HepG2 (cell line): ENCODE data around the gene ATP6V0E2. TPM values are rescaled to one million over a fixed set of nuclear protein-coding genes. Genes with fewer than 3 reads are reported as not detected.

Source experiments
- ATAC-seq: fragments of 200-7000 bp; cut with Tn5 transposase; 3 replicates; pipeline ENCODE4 v1.9.1; 2020; ENCODE audit warnings: mild to moderate bottlenecking, moderate library complexity
- BruUV-seq: library from RNA; stranded (reverse); fragments of 400-500 nt; replicated peaks from 2 replicates; lab custom pipeline; 2021; lab: Mats Ljungman, UMichigan
- CTCF ChIA-PET: fragments of 300-600 bp; formaldehyde crosslinking; extraction: SDS; loops from one replicate; lab custom pipeline; 2021; ENCODE audit warnings: low total read pairs, inconsistent platforms, low intra/inter-chr PET ratio; lab: Yijun Ruan, JAX
- POLR2A ChIA-PET: fragments of 350-600 bp; sonication (Branson Sonifier 250); formaldehyde crosslinking; loops from one replicate; lab custom pipeline; 2020; ENCODE audit warnings: antibody characterized with exemption, inconsistent platforms; lab: Yijun Ruan, JAX
- DNase-seq: peaks from one replicate; pipeline ENCODE4 v3.0.0-alpha.2; 2015; ENCODE audit warnings: low spot score
- FAIRE-seq: peaks from 3 replicates; lab custom pipeline; 2011; peaks lifted over from hg19 to GRCh38; lab: Jason Lieb, UNC
- H2AFZ ChIP-seq: one replicate; pipeline ENCODE4 v1.6.1; 2011; ENCODE audit warnings: low read length, inconsistent platforms
- H3K27ac ChIP-seq: fragments of 300-600 bp; 3 replicates; pipeline ENCODE4 v1.8.0; 2011; ENCODE audit warnings: mixed run types, mild to moderate bottlenecking, mixed read lengths, low read length, inconsistent platforms; ENCODE audit not compliant: insufficient read depth; ENCODE audit errors: extremely low read length
- H3K27me3 ChIP-seq, 2 experiments: fragments of 200-600 bp in 1 of 2; 2 replicates in 1 of 2; 3 replicates in 1 of 2; pipeline versions ENCODE4 v1.6.0 to v1.8.0; 2011; ENCODE audit warnings: low read length in 2 of 2, mild to moderate bottlenecking in 2 of 2, moderate library complexity in 2 of 2, inconsistent platforms in 1 of 2; ENCODE audit not compliant: insufficient read depth in 2 of 2, control insufficient read depth in 1 of 2
- H3K36me3 ChIP-seq, 2 experiments: fragments of 200-600 bp in 1 of 2; replicated peaks in 1 of 2; 2 replicates in 1 of 2; 3 replicates in 1 of 2; pipeline versions ENCODE4 v1.5.1 to v1.8.0; 2011; ENCODE audit warnings: low read length in 2 of 2, inconsistent platforms in 1 of 2; ENCODE audit not compliant: insufficient read depth in 2 of 2, control insufficient read depth in 1 of 2
- H3K4me1 ChIP-seq: 2 replicates; pipeline ENCODE4 v1.5.1; 2012; ENCODE audit warnings: low read length, inconsistent platforms; ENCODE audit not compliant: insufficient read depth
- H3K4me2 ChIP-seq: 2 replicates; pipeline ENCODE4 v1.6.0; 2011; ENCODE audit warnings: low read depth, low read length, inconsistent platforms
- H3K4me3 ChIP-seq, 3 experiments: fragments of 200-600 bp in 1 of 3; sonication (generic), shearing (Covaris generic) in 1 of 3; replicated peaks in 1 of 3; 2 replicates each; pipeline ENCODE4 v1.5.1; 2011 to 2016; ENCODE audit warnings: low read length in 3 of 3, inconsistent platforms in 2 of 3, low read depth in 2 of 3, mild to moderate bottlenecking in 2 of 3, control low read depth in 1 of 3, mixed read lengths in 1 of 3; ENCODE audit not compliant: insufficient read depth in 1 of 3
- H3K79me2 ChIP-seq: one replicate; pipeline ENCODE4 v1.6.1; 2011; ENCODE audit warnings: low read length, inconsistent platforms; ENCODE audit not compliant: insufficient read depth
- H3K9ac ChIP-seq: 2 replicates; pipeline ENCODE4 v1.6.0; 2011; ENCODE audit warnings: mild to moderate bottlenecking, low read depth, low read length, inconsistent platforms; ENCODE audit not compliant: insufficient read depth
- H3K9me3 ChIP-seq: 2 replicates; pipeline ENCODE4 v1.5.1; 2012; ENCODE audit warnings: mild to moderate bottlenecking, low read length
- H4K20me1 ChIP-seq: 2 replicates; pipeline ENCODE4 v1.6.0; 2011; ENCODE audit warnings: inconsistent platforms, mild to moderate bottlenecking, low read length, moderate library complexity; ENCODE audit not compliant: insufficient read depth
- ETS1 ChIP-seq: sonication (generic); formaldehyde crosslinking; IDR thresholded peaks from 2 replicates; pipeline ENCODE4 v1.4.0; 2020; ENCODE audit warnings: missing genetic modification reagents
- HNF4G ChIP-seq, 2 experiments: sonication (generic) in 1 of 2; formaldehyde crosslinking in 1 of 2; IDR thresholded peaks; 2 replicates each; pipeline versions ENCODE4 v1.4.0 to v1.6.1; 2011 to 2020; ENCODE audit warnings: borderline replicate concordance in 2 of 2, low read depth in 2 of 2, mild to moderate bottlenecking in 2 of 2, low read length in 1 of 2, missing genetic modification reagents in 1 of 2, moderate library complexity in 1 of 2
- RFX5 ChIP-seq: IDR thresholded peaks from 2 replicates; pipeline ENCODE4 v1.6.1; 2011; ENCODE audit warnings: low read depth, low read length, improper control_type of control experiment
- ZBTB8A ChIP-seq: sonication (generic); formaldehyde crosslinking; IDR thresholded peaks from 2 replicates; pipeline ENCODE4 v1.4.0; 2020; ENCODE audit warnings: mild to moderate bottlenecking, low read depth, missing genetic modification reagents, borderline replicate concordance
- ZFP1 ChIP-seq: IDR thresholded peaks from 2 replicates; pipeline ENCODE4 v1.6.1; 2016
- WGBS: methylation state at CpG from one replicate; pipeline ENCODE4 v1.1.6; 2017; ENCODE audit warnings: low lambda C conversion rate; 5-methylcytosine and 5-hydroxymethylcytosine counted together
- in situ Hi-C: cut with HindIII; loops from 2 replicates; pipeline ENCODE4 v1.10.0; 2017; ENCODE audit warnings: low pct_unique_long_range_greater_than_20kb; ENCODE audit not compliant: extremely low pct_ligation_motif_present
- intact Hi-C: fragments of 100-400 bp; cut with micrococcal nuclease; formaldehyde crosslinking; loops from one replicate; pipeline ENCODE4 v1.10.0; 2022; ENCODE audit not compliant: unreplicated experiment
- polyA plus RNA-seq, 8 experiments: library from polyadenylated mRNA; depleted of rRNA in 3 of 8; stranded (reverse) in 7 of 8; unstranded in 1 of 8; fragments of >200 nt; fragmentation: Illumina TruSeq in 4 of 8; extraction: Trizol in 4 of 8; gene quantifications; 2 replicates each; pipeline versions ENCODE4 v1.2.1 to v1.2.3, GENCODE V29; 2011 to 2016; ENCODE audit warnings: low read depth in 4 of 8, missing spikeins in 1 of 8, mixed read lengths in 1 of 8; ENCODE audit not compliant: insufficient read depth in 1 of 8
- total RNA-seq, 5 experiments: library from RNA; depleted of rRNA; stranded (reverse); fragments of >200 nt; fragmentation: Illumina TruSeq; extraction: Trizol; gene quantifications; 2 replicates each; pipeline ENCODE4 v1.2.3, GENCODE V29; 2016; ENCODE audit warnings: low read depth in 1 of 5
- TF ChIP-seq, protein P1 (sequence below): sonication (generic); formaldehyde crosslinking; IDR thresholded peaks from 2 replicates; pipeline ENCODE4 v1.4.0; 2020; ENCODE audit warnings: missing genetic modification reagents

Gene ATP6V0E2
- total and polyA plus RNA-seq, 2 of the 13 experiments (the other 11 are each of a cell fraction or from before 2014, with no cell fraction given) = 36.8 to 203 TPM

- no peak overlapping the region for H3K9ac ChIP-seq
- POLR2A ChIA-PET = no interaction called here
- ATAC-seq (no peak), FAIRE-seq (no peak), DNase-seq (no peak)
- H3K4me3 ChIP-seq = no peak overlapping the region
- no peaks in the 10 kb centered on the region for H3K27me3 ChIP-seq
- no TSS peak for BruUV-seq
- H3K79me2 ChIP-seq = peaks cover 8% of the 10 kb centered on the region
- H3K36me3 ChIP-seq = no peaks in the 10 kb centered on the region
- in situ Hi-C loops = loop anchor here (25.0 kb wide), 1 partner anchor 166 kb away; no protein-coding TSS in a partner anchor
- H3K4me2 ChIP-seq = no peak overlapping the region
- CTCF ChIA-PET = no interaction called here
- no peaks in the 10 kb centered on the region for H3K9me3 ChIP-seq
- peaks cover 33% of the 10 kb centered on the region for H3K4me1 ChIP-seq
- intact Hi-C loops = no loop called here
- H4K20me1 ChIP-seq = no peaks in the 10 kb centered on the region
- TF ChIP-seq ZBTB8A (no peak), RFX5 (no peak), ETS1 (CRISPR knock-in tag) (no peak), ZFP1 (CRISPR knock-in tag) (no peak), HNF4G (IDR thresholded peaks at IDR 0.05; ENCODE audit: borderline replicate concordance, low read depth, low read length) (no peak), HNF4G (CRISPR knock-in tag; IDR thresholded peaks at IDR 0.05; ENCODE audit: borderline replicate concordance, low read depth) (no peak)
- TF ChIP-seq, protein P1, sequence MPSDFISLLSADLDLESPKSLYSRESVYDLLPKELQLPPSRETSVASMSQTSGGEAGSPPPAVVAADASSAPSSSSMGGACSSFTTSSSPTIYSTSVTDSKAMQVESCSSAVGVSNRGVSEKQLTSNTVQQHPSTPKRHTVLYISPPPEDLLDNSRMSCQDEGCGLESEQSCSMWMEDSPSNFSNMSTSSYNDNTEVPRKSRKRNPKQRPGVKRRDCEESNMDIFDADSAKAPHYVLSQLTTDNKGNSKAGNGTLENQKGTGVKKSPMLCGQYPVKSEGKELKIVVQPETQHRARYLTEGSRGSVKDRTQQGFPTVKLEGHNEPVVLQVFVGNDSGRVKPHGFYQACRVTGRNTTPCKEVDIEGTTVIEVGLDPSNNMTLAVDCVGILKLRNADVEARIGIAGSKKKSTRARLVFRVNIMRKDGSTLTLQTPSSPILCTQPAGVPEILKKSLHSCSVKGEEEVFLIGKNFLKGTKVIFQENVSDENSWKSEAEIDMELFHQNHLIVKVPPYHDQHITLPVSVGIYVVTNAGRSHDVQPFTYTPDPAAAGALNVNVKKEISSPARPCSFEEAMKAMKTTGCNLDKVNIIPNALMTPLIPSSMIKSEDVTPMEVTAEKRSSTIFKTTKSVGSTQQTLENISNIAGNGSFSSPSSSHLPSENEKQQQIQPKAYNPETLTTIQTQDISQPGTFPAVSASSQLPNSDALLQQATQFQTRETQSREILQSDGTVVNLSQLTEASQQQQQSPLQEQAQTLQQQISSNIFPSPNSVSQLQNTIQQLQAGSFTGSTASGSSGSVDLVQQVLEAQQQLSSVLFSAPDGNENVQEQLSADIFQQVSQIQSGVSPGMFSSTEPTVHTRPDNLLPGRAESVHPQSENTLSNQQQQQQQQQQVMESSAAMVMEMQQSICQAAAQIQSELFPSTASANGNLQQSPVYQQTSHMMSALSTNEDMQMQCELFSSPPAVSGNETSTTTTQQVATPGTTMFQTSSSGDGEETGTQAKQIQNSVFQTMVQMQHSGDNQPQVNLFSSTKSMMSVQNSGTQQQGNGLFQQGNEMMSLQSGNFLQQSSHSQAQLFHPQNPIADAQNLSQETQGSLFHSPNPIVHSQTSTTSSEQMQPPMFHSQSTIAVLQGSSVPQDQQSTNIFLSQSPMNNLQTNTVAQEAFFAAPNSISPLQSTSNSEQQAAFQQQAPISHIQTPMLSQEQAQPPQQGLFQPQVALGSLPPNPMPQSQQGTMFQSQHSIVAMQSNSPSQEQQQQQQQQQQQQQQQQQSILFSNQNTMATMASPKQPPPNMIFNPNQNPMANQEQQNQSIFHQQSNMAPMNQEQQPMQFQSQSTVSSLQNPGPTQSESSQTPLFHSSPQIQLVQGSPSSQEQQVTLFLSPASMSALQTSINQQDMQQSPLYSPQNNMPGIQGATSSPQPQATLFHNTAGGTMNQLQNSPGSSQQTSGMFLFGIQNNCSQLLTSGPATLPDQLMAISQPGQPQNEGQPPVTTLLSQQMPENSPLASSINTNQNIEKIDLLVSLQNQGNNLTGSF (CRISPR knock-in tag) = no peak
- H3K27ac ChIP-seq = no peak overlapping the region
- WGBS = 100% methylated on average over 1 of the region's 1 CpG
- no peak overlapping the region for H2AFZ ChIP-seq
Observed at GRCh38 chr7:149871576-149871975, 2.2 kb upstream of the ATP6V0E2 start.
